Measurements from ENCODE around the gene UNC5B.
"Not testable (repeated sequence)": the region's sequence is repeated elsewhere in the genome, so short reads cannot be mapped to it uniquely, and the experiment has no call there.

The UNC5B gene

GRCh38 chr10:71269301-71270288 is 57.2 kb downstream of the UNC5B start:
- DNase-seq: no peak

- peak; percentile 34 for DNase-seq
Observed at GRCh38 chr10:71270301-71271220, 58.2 kb downstream of the UNC5B start.

- no peak for DNase-seq
Observed at GRCh38 chr10:71271662-71272055, 59.3 kb downstream of the UNC5B start.

- no peak for DNase-seq
Observed at GRCh38 chr10:71272056-71272771, 59.8 kb downstream of the UNC5B start.

- DNase-seq: not testable (repeated sequence)
Observed at GRCh38 chr10:71272974-71273373, 60.6 kb downstream of the UNC5B start.

- DNase-seq: no peak
Observed at GRCh38 chr10:71273506-71273905, 61.1 kb downstream of the UNC5B start.

- DNase-seq: no peak
Observed at GRCh38 chr10:71274901-71275796, 62.8 kb downstream of the UNC5B start.

- no peak for DNase-seq
Observed at GRCh38 chr10:71276873-71277272, 64.5 kb downstream of the UNC5B start.

- DNase-seq: no peak
Observed at GRCh38 chr10:71277914-71278665, 65.7 kb downstream of the UNC5B start.

GRCh38 chr10:71278691-71279588 is 66.6 kb downstream of the UNC5B start:
- peak; percentile 50 for DNase-seq

- DNase-seq: no peak
Observed at GRCh38 chr10:71279590-71280170, 67.3 kb downstream of the UNC5B start.

- DNase-seq: no peak
Observed at GRCh38 chr10:71280216-71280615, 67.8 kb downstream of the UNC5B start.

- no peak for DNase-seq
Observed at GRCh38 chr10:71280825-71281224, 68.5 kb downstream of the UNC5B start.

GRCh38 chr10:71281646-71282322 is 69.4 kb downstream of the UNC5B start:
- DNase-seq: no peak

- no peak for DNase-seq
Observed at GRCh38 chr10:71282323-71282680, 69.9 kb downstream of the UNC5B start.

GRCh38 chr10:71283410-71283809 is 71.0 kb downstream of the UNC5B start:
- DNase-seq: no peak

GRCh38 chr10:71283876-71284275 is 71.5 kb downstream of the UNC5B start:
- no peak for DNase-seq

GRCh38 chr10:71284544-71285179 is 72.3 kb downstream of the UNC5B start:
- DNase-seq: no peak

- DNase-seq: no peak
Observed at GRCh38 chr10:71285180-71285545, 72.8 kb downstream of the UNC5B start.

All from NCI-H446 treated with DMSO at 0.1 percent for 48 hours (cell line).